ENCODE measurements around the gene FCAMR.
"Not testable (repeated sequence)": the region's sequence is repeated elsewhere in the genome, so short reads cannot be mapped to it uniquely, and the experiment has no call there.

Gene FCAMR

DNA sequence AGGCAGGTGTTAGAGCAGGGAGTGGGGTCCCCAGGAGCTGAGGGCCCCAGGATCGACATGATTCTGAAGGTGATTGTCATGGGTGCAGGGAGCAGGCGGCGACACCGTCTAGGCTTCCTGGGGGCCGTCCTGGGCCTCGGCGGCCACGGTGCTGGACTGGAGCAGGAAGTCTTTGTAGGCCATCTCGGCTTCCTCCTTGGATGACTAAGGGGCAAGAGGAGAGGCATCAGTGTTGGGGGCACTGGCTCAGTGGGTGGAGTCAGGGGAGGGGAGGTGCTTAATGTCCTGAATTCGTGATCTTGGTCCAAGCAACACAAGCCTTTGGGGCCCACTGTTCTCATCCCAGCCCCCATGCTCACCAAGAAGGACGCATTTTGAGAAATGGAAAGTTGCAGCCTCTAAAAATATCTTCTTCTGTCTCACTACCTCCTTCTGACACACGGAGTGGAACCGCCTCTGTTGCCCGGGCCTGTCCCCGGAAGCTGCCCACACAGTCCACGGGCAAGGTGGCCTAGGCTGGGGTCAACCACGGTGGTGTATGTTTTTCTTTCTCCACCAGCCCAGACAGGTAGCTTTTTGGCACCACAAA lies 40.0 kb downstream of the FCAMR start:
- DNase-seq = no peak

DNA sequence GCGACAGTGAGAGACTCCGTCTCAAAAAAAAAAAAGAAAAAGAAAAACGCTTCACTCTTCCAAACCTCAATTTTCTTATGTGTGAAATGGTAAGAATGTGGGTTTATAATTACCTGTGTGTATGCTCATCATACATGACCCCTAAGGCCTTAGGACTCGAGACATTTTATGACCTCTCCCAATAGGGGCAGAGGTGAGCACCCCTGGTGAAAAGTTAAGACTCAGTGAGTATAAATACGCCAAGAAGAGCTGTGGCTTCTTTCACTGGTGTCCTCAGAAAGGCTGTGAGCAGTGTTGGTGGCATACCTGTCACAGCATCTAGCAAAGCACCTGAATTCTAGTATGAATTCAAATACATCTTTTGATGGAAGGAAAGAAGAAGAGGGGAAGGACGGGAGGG lies 40.7 kb downstream of the FCAMR start:
- DNase-seq = no peak

DNA sequence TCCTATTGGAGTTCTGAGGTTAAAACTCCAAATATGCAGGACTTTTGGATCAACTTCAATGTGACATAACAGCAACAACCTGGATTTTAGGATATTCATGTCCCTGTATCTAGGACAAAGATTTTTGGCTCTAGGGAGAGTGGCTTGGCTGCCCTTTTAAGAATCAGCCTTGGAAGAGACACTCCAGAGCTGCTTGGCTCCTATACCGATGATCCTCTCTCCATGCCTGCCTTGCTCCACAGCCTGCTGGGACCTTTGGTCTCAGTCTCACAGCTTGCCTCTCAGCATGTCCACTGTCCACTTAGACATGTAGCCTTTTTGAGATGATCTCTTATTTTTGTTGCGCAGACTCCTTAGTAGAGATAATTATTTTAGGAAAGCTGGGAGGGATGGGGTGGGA lies 44.0 kb downstream of the FCAMR start:
- DNase-seq = no peak

GRCh38 chr1:206925106-206925736 lies 45.0 kb downstream of the FCAMR start:
- DNase-seq = no peak

DNA sequence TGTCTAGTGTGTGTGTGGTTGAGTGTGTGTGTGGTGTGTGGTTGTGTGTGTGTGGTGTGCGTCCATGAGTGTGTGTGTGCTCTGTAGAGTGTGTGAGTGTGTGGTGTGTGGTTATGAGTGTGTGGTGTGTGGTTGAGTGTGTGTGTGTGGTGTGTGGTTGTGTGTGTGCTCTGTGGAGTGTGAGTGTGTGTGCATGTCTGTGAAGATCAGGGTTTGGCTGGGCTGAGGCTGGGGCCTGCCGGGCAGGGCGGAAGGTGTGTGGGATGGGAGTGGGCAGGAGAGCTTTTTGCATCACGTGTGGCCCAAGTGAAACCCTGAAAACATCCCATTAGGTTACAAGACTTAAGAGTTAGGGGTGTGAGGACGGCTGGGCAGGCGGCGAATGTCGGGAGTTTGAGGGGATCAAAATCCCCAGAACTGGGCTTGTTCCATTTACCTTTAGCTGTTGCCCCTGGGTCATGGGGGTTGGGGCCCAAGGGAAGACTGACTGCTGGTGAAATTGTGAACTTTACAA lies 45.6 kb downstream of the FCAMR start:
- DNase-seq = no peak

- DNase-seq = not testable (repeated sequence)
Measured at GRCh38 chr1:206923961-206924557, 46.2 kb downstream of the FCAMR start.

- DNase-seq = no peak
Measured at GRCh38 chr1:206923009-206923960, 47.0 kb downstream of the FCAMR start.

DNA sequence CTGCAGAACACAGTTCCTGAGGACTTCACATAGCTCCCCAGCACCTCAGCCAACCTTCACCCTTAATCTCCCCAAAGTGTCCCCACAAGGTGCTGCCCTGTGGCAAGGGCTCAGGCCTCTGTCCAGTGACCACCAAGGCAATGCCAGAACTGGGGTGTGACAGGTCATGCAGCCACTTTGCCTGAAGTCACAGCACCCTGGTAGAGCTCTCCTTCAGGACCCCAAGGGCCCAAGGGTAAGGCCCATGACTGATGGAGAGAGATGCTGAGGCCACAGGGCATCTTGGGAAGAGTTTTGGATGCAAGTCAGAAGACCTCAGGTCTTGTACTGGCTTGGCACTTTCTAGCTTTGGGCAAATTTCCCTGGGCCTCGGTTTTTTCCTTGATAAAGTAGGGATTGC lies 47.7 kb downstream of the FCAMR start:
- DNase-seq = no peak

GRCh38 chr1:206921772-206922265 lies 48.4 kb downstream of the FCAMR start, which contains the start of gene FCMR:
Gene FCMR (minus strand): TSS chr1:206921941. CDS start chr1:206921854, 87 bp downstream.
- DNase-seq = no peak

- no peak for DNase-seq
Measured at GRCh38 chr1:206918076-206918475, 52.2 kb downstream of the FCAMR start.

- no peak for DNase-seq
Measured at GRCh38 chr1:206916000-206916709, 54.1 kb downstream of the FCAMR start.

DNA sequence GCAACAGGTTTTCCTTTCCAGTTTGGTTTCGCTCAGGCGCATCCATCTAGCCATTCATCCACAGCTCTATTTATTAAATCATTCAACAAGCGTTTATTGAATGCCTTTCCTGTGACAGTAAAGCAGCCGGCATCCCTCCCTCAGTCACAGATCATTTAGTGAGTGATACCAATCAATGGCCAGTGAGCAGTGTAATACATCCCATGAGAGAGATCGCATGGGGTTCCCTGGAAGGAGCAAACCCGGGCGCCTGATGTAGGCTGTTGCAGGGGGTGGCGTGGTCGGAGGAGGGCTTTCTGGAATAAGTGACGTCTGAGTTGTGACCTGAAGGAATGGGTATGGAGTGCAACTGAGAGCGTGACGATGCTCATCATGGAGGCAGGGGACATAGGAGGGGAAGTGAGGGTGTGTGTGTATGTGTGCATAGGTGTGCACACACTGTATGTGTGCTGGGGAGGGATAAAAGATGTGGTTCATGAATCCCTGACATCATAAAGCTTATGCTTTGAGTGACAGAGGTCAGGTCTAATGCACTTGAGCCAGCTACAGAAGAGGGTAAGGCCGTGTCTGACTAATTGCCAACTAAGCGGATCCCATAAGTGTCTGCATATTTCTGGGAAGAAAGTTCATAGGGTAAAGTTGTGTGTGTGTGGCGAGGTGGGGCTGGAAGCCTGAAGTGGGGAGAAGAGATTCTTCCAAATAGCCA lies 55.1 kb downstream of the FCAMR start:
- no peak for DNase-seq

- DNase-seq = no peak
Measured at GRCh38 chr1:206913766-206914537, 56.3 kb downstream of the FCAMR start.

DNA sequence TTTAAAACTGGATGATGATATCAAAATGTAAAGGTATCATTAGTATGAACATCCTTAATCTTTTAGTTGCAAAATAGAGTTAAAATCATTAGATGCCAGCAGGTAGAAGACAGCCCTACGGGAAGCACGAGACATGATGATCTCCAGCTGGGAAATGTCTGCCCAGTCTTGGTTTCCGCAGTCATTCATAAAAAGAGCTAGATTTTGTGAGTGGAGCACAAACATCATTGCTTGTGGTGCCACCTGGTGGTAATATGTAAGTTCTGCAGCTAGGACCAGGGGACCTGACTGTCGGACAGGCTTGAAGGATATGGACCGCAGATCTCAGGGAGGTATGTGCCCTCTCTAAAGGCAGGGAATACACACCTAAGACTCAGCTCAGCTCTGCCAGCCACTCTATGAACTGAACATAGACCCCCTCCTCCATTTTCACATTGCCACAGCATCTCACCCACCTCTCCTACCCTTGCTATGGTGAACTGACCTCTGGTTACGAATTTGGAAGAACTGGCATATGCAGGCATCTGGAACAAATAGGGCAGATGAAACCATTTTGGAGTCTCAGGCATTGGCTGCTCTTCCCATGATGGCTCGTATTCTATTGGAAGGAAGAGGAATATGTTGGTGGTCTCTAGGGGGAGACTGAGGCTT lies 57.7 kb downstream of the FCAMR start:
- DNase-seq = no peak

DNA sequence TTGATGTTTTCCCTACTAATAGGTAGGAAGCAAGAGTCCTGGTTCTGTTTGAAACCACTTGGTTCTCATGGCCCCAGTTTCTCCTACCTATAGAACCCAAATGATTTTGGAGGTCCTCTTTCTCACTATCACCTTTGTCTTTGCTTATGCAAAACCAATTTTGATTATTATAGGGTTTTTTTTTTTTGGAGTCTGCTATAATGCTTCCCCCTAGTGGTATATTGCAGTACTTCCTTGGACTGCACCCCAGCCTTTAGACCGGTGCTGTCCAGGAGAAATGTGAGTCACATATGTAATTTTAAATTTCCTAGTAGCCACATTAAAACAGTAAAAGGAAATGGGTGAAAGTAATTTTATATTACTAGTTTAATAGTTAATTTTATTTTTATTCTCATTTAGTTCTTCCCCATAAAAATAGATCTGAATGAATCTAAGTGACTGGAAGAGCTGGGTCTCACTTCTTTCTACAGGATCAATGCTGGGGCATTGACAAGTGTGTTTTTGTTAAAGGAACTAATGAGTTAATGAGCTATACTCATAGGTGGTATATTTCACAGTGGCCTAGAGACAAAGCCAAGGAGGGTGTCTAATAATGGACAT lies 59.1 kb downstream of the FCAMR start:
- DNase-seq = no peak

- DNase-seq = no peak
Measured at GRCh38 chr1:206909883-206910318, 60.4 kb downstream of the FCAMR start.

GRCh38 chr1:206909161-206909882 lies 60.9 kb downstream of the FCAMR start:
- no peak for DNase-seq

GRCh38 chr1:206908038-206908437 lies 62.2 kb downstream of the FCAMR start:
- DNase-seq = no peak
